Erythroblast (primary cell): ENCODE results near the gene PDPN.

ENCODE experiments used
- GATA1 ChIP-seq: IDR thresholded peaks from 2 replicates; pipeline ENCODE4 v1.6.1; 2011; ENCODE audit warnings: low read depth, mild to moderate bottlenecking, control low read depth, low read length, moderate library complexity
- POLR2A ChIP-seq: IDR thresholded peaks from 2 replicates; pipeline ENCODE4 v1.6.1; 2011; ENCODE audit warnings: mild to moderate bottlenecking, low read length

DNA sequence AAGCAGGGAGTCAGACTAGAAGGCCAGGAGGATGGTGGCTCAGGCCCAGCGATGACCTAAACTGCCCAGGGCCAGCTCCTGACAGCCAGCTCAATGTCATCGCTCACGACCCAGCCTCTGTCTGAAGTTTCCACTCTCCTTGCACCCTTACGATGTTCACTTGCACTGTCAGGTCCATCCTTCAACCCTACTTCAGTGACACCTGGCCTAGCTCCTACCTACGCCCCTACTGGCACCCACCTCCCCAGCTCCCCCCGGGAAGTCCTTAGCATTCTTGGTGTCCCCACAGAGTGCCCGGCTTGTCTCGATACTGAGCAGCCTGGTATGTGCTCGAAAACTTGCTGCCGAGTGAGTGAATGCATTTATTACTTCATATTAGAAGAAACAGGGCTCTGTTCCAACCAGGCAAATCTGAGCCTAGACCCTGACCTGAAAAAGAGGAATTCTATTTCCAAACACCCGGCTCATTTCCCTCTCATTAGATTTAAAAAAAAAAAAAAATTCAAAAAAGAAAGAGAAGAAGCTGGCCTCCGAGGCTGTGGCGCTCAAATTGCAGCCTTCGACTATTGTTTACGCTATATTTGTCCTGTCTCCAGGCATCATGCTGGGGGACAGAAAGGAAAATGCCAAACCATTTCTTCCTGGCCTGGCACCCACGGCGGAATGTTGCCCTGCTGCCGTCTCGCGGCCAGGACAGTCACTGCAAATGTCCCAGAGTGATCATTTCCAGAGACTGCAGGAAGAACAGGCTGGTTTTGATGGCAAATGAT lies 40.0 kb upstream of the PDPN start:
- TF ChIP-seq POLR2A (no peak), GATA1 (no peak)
